GM20431 (cell line): ENCODE data around the gene QSOX1.

ENCODE experiments used
- in situ Hi-C: fragments of 300-500 bp; cut with MseI, MboI; formaldehyde crosslinking; loops from one replicate; pipeline ENCODE4 v1.15.0; 2020; ENCODE audit warnings: low sequenced_read_pairs; ENCODE audit not compliant: unreplicated experiment

Gene QSOX1

GRCh38 chr1:180145446-180145845 is 9.2 kb upstream of the QSOX1 start:
- in situ Hi-C loops, result no loop called here

GRCh38 chr1:180150982-180151381 is 3.7 kb upstream of the QSOX1 start:
- in situ Hi-C loops, result loop anchor here (25.0 kb wide), 1 partner anchor 289 kb away; no protein-coding TSS in a partner anchor

- in situ Hi-C loops, result loop anchor here (25.0 kb wide), 1 partner anchor 289 kb away; no protein-coding TSS in a partner anchor
These were observed 3.2 kb upstream of the QSOX1 start for GRCh38 chr1:180151508-180151907.

- in situ Hi-C loops, result loop anchor here (25.0 kb wide), 1 partner anchor 290 kb away; no protein-coding TSS in a partner anchor
These were observed 2.1 kb upstream of the QSOX1 start for GRCh38 chr1:180152588-180152987.

GRCh38 chr1:180153032-180153431 is 1.6 kb upstream of the QSOX1 start:
- in situ Hi-C loops, result loop anchor here (25.0 kb wide), 1 partner anchor 291 kb away; no protein-coding TSS in a partner anchor

- in situ Hi-C loops, result loop anchor here (25.0 kb wide), 1 partner anchor 292 kb away; no protein-coding TSS in a partner anchor
These were observed 705 bp upstream of the QSOX1 start for GRCh38 chr1:180154003-180154324.

- in situ Hi-C loops, result loop anchor here (25.0 kb wide), 1 partner anchor 293 kb away; no protein-coding TSS in a partner anchor
These were observed 563 bp downstream of the QSOX1 start for GRCh38 chr1:180155182-180155682.

- in situ Hi-C loops, result loop anchor here (25.0 kb wide), 1 partner anchor 294 kb away; no protein-coding TSS in a partner anchor
These were observed 1.5 kb downstream of the QSOX1 start for GRCh38 chr1:180156201-180156600.

GRCh38 chr1:180156631-180157091 is 2.0 kb downstream of the QSOX1 start:
- in situ Hi-C loops, result loop anchor here (25.0 kb wide), 1 partner anchor 294 kb away; no protein-coding TSS in a partner anchor

- in situ Hi-C loops, result loop anchor here (25.0 kb wide), 1 partner anchor 295 kb away; no protein-coding TSS in a partner anchor
These were observed 2.4 kb downstream of the QSOX1 start for GRCh38 chr1:180157108-180157507.

- in situ Hi-C loops, result loop anchor here (25.0 kb wide), 1 partner anchor 295 kb away; no protein-coding TSS in a partner anchor
These were observed 2.9 kb downstream of the QSOX1 start for GRCh38 chr1:180157576-180158057.

- in situ Hi-C loops, result loop anchor here (25.0 kb wide), 1 partner anchor 296 kb away; no protein-coding TSS in a partner anchor
These were observed 3.8 kb downstream of the QSOX1 start for GRCh38 chr1:180158149-180159147.

GRCh38 chr1:180160357-180160756 is 5.7 kb downstream of the QSOX1 start:
- in situ Hi-C loops, result loop anchor here (25.0 kb wide), 1 partner anchor 298 kb away; no protein-coding TSS in a partner anchor

- in situ Hi-C loops, result loop anchor here (25.0 kb wide), 1 partner anchor 301 kb away; no protein-coding TSS in a partner anchor
These were observed 8.4 kb downstream of the QSOX1 start for GRCh38 chr1:180163041-180163440.

- in situ Hi-C loops, result loop anchor here (25.0 kb wide), 1 partner anchor 303 kb away; no protein-coding TSS in a partner anchor
These were observed 10.4 kb downstream of the QSOX1 start for GRCh38 chr1:180165096-180165495.

GRCh38 chr1:180165509-180166435 is 11.1 kb downstream of the QSOX1 start:
- in situ Hi-C loops, result loop anchor here (25.0 kb wide), 1 partner anchor 303 kb away; no protein-coding TSS in a partner anchor

- in situ Hi-C loops, result loop anchor here (25.0 kb wide), 1 partner anchor 304 kb away; no protein-coding TSS in a partner anchor
These were observed 11.7 kb downstream of the QSOX1 start for GRCh38 chr1:180166436-180166800.

- in situ Hi-C loops, result loop anchor here (25.0 kb wide), 1 partner anchor 305 kb away; no protein-coding TSS in a partner anchor
These were observed 12.5 kb downstream of the QSOX1 start for GRCh38 chr1:180167021-180167701.
